Uterus (tissue), 4 donors: ENCODE measurements around the gene RSPH1. TPM values are rescaled to one million over a fixed set of nuclear protein-coding genes. Genes with fewer than 3 reads are reported as not detected.

Experiments used
- DNase-seq, 2 donors: peaks; one replicate each; pipeline ENCODE4 v3.0.0-alpha.2; 2019 to 2020
- H3K27ac ChIP-seq, 2 donors: fragments of 200-600 bp; sonication (generic); 1 replicate in 1 of 2; 2 replicates in 1 of 2; pipeline ENCODE4 v1.5.1; 2016 to 2018
- H3K27me3 ChIP-seq, 2 donors: fragments of 200-600 bp; sonication (generic); one replicate each; pipeline ENCODE4 v1.5.1; 2018 to 2019; ENCODE audit warnings: control low read depth in 1 of 2
- H3K36me3 ChIP-seq, 2 donors: fragments of 200-600 bp; sonication (generic); one replicate each; pipeline ENCODE4 v1.5.1; 2019; ENCODE audit warnings: control low read depth in 1 of 2
- H3K4me1 ChIP-seq, 2 donors: fragments of 200-600 bp; sonication (generic); one replicate each; pipeline ENCODE4 v1.5.1; 2018 to 2019; ENCODE audit warnings: control low read depth in 1 of 2
- H3K4me3 ChIP-seq, 2 donors: fragments of 200-600 bp; sonication (generic); 1 replicate in 1 of 2; 2 replicates in 1 of 2; pipeline ENCODE4 v1.5.1; 2018 to 2019; ENCODE audit warnings: mild to moderate bottlenecking in 1 of 2
- H3K9me3 ChIP-seq, 2 donors: fragments of 200-600 bp; sonication (generic); one replicate each; pipeline ENCODE4 v1.5.1; 2019; ENCODE audit warnings: control low read depth in 1 of 2
- CTCF ChIP-seq, 4 experiments: fragments of 200-600 bp in 2 of 4; fragments of 450-650 bp in 2 of 4; sonication (generic) in 2 of 4; IDR thresholded peaks; one replicate each; pipeline ENCODE4 v1.5.1; 2016 to 2019; ENCODE audit warnings: antibody characterized with exemption in 4 of 4, mild to moderate bottlenecking in 2 of 4, moderate library complexity in 1 of 4
- POLR2A ChIP-seq, 2 donors: fragments of 450-650 bp; IDR thresholded peaks; one replicate each; pipeline ENCODE4 v1.6.1; 2016; ENCODE audit warnings: antibody characterized with exemption in 2 of 2, mild to moderate bottlenecking in 1 of 2, moderate library complexity in 1 of 2
- intact Hi-C: fragments of 100-400 bp; cut with DNase I; formaldehyde crosslinking; loops from one replicate; pipeline ENCODE4 v1.15.1; 2023; ENCODE audit warnings: low total_unique reads
- total RNA-seq, 4 donors: library from RNA; depleted of rRNA in 3 of 4; stranded (reverse); fragments of >200 nt in 3 of 4; gene quantifications; one replicate each; pipeline versions ENCODE4 v1.1.0 to v1.2.4, GENCODE V29; 2014 to 2023
- donor health status: DM: yes; HTN: yes; CAD: no.

RSPH1 gene
- total RNA-seq, 4 donors from 2014 or later = 1.7 to 3.4 TPM; not detected in 2

- Histone ChIP-seq H3K27ac (no peak overlapping the region), H3K36me3 (no peaks in the 10 kb centered on the region), H3K4me3 (no peak overlapping the region), H3K27me3 (no peaks in the 10 kb centered on the region), H3K9me3 (no peaks in the 10 kb centered on the region), H3K4me1 (no peaks in the 10 kb centered on the region)
- no peak for DNase-seq
- intact Hi-C loops = no loop called here
- no peak for TF ChIP-seq CTCF (IDR thresholded peaks at IDR 0.05)
- TF ChIP-seq POLR2A (IDR thresholded peaks at IDR 0.05) = no peak
Observed at GRCh38 chr21:42448686-42449085, 47.3 kb downstream of the RSPH1 start.

- TF ChIP-seq POLR2A (IDR thresholded peaks at IDR 0.05) (no peak), CTCF (IDR thresholded peaks at IDR 0.05) (no peak)
- intact Hi-C loops = no loop called here
- Histone ChIP-seq H3K4me1 (no peaks in the 10 kb centered on the region), H3K4me3 (no peak overlapping the region), H3K27me3 (no peaks in the 10 kb centered on the region), H3K9me3 (no peaks in the 10 kb centered on the region), H3K36me3 (no peaks in the 10 kb centered on the region), H3K27ac (no peak overlapping the region)
- DNase-seq = no peak
Observed at GRCh38 chr21:42447732-42448131, 48.3 kb downstream of the RSPH1 start.

GRCh38 chr21:42447182-42447581 is 48.8 kb downstream of the RSPH1 start:
- intact Hi-C loops = no loop called here
- no peak for DNase-seq
- TF ChIP-seq CTCF (IDR thresholded peaks at IDR 0.05) (no peak), POLR2A (IDR thresholded peaks at IDR 0.05) (no peak)
- Histone ChIP-seq H3K4me3 (no peak overlapping the region), H3K36me3 (no peaks in the 10 kb centered on the region), H3K27ac (no peak overlapping the region), H3K4me1 (no peaks in the 10 kb centered on the region), H3K9me3 (no peaks in the 10 kb centered on the region), H3K27me3 (no peaks in the 10 kb centered on the region)

GRCh38 chr21:42446531-42446930 is 49.5 kb downstream of the RSPH1 start:
- Histone ChIP-seq H3K4me1 (no peaks in the 10 kb centered on the region), H3K4me3 (no peak overlapping the region), H3K27ac (no peak overlapping the region), H3K36me3 (no peaks in the 10 kb centered on the region), H3K9me3 (no peaks in the 10 kb centered on the region), H3K27me3 (no peaks in the 10 kb centered on the region)
- intact Hi-C loops = no loop called here
- no peak for DNase-seq
- TF ChIP-seq CTCF (IDR thresholded peaks at IDR 0.05) = no peak
- TF ChIP-seq POLR2A (IDR thresholded peaks at IDR 0.05) = no peak

- H3K9me3 ChIP-seq = no peaks in the 10 kb centered on the region
- no peaks in the 10 kb centered on the region for H3K36me3 ChIP-seq
- TF ChIP-seq POLR2A (IDR thresholded peaks at IDR 0.05) (no peak), CTCF (IDR thresholded peaks at IDR 0.05) (no peak)
- H3K27ac ChIP-seq = no peak overlapping the region
- H3K27me3 ChIP-seq = no peaks in the 10 kb centered on the region
- intact Hi-C loops = no loop called here
- DNase-seq = no peak
- H3K4me1 ChIP-seq = no peaks in the 10 kb centered on the region
- no peak overlapping the region for H3K4me3 ChIP-seq
Observed at GRCh38 chr21:42445311-42445710, 50.7 kb downstream of the RSPH1 start.
